Activated CD8-positive, alpha-beta memory T cell treated with anti-CD3 and anti-CD28 coated beads for 48 hours (primary cell): Measurements from ENCODE around the gene STIM1.
"Not testable (repeated sequence)": the region's sequence is repeated elsewhere in the genome, so short reads cannot be mapped to it uniquely, and the experiment has no call there.

Experiments used
- DNase-seq, 3 experiments: peaks; one replicate each; pipeline ENCODE4 v3.0.0-alpha.2; 2020; ENCODE audit warnings: low read depth in 2 of 3, low spot score in 2 of 3

STIM1 gene

DNA sequence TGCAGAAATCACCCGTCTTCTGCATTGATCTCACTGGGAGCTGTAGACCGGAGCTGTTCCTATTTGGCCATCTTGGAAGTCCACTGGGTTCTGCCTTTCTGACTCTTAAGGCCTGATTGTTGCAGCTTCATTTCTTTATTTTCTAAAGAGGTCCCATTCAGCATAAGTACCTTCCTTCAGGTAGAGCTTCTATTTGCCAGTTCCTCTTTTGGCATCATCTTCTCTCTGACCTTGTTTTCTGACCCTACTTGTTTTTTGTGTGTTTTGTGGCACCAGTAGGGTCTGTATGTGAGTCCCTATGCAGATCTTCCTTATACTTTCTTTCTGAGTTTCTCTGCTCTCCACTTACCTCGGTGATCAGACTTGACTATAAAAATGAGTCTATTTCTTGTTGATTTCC, 161.7 kb downstream of the STIM1 start:
- no peak for DNase-seq

DNA sequence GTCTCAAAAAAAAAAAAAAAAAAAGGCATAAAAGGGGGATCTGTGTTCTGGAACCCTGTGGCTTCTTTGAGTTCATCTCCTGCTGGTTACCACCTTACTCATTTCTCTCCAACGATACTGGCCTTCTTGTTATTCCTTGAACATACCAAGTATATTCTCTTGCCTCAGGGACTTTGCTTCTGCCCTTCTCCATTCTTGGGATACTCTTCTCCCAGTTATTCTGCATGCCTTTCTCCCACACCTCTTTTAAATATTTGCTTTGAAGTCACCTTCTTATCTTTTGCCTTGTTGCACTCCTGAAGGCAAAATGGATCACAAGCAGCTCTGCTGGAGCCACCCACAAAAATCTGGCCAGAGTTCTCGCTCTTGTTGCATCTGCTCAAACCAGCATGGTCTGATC, 163.2 kb downstream of the STIM1 start:
- no peak for DNase-seq

DNA sequence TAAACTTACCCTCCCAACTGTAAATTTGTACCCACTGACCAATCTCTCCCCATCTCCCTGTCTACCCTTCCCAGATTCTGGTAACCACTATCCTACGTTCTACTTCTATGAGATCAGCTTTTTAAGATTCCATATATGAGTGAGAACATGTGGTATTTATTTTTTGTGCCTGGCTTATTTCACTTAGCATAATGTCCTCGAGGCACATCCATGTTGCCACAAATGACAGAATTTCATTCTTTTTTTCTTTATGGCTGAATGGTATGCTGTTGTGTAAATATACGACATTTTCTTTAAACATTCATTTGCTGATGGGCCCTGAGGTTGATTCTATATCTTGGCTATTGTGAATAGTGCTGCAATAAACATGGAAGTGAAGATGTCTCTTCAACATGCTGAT, 164.4 kb downstream of the STIM1 start:
- no peak for DNase-seq

DNA sequence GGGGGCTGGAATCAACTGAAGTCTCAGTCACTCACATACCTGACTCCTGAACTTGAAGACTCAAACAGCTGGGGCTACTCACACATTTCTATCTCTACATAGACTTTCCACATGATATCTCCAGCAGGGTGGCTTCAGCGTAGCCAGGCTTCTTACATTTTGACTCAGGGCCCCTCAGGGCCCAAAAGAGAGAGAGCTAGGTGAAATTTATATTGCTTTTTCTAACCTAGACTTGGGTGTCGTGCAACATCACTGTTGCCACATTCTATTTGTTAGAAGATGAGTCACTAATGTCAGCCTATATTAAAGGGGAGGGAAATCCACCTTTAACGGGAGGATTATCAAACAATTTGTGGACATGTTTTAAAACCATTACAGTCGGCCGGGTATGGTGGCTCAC, 167.2 kb downstream of the STIM1 start:
- no peak for DNase-seq

DNA sequence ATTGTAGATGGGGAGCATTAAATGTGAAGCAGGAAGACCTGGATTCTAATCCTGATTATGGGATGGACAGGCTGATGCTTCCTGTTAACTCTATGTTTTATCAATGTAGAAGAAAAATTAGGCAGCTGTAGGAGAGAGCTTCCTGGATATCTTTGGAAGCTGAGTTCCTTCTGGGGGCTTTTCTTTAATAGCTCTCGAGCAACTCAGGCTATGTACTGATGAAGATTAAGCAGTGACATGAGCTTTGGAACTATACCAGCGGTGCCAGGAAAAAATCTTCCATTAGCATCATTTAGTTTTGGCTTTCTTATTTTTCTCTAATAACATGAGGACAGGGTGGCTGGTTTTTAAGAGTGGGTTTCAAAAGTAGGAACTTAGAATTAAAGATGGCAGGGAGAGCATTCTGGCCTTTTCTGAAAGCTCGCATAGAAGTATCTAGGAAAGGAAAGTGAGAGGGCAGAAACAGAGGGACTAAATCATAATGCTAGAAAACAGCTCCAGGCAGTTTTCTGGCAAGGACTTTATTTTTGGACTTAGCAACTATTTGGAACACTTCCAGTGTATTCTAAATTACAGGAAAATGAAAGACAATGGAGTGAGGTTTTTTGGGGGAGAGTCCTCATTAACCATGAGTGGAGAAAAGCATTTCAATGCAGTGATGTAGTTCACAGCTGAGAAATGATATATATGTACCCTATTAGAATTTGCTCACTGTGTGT, 169.9 kb downstream of the STIM1 start:
- no peak for DNase-seq

DNA sequence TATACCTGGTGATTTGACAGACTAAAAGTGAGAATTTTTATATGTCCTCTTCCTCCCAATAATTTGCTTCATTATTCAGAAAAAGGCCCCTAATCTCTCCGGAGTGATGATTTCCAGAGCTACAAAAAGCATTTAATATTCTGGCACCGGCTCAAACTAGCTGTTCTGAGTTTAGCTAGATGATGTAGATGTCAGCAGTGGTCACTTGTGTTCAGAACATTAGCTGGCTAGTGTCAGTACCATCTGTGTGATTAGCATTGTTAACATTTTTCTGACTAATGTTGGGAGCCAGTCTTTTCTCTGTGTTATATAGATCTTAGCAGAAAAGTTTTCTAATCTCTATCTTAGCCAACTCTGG, 170.5 kb downstream of the STIM1 start:
- DNase-seq, result no peak

DNA sequence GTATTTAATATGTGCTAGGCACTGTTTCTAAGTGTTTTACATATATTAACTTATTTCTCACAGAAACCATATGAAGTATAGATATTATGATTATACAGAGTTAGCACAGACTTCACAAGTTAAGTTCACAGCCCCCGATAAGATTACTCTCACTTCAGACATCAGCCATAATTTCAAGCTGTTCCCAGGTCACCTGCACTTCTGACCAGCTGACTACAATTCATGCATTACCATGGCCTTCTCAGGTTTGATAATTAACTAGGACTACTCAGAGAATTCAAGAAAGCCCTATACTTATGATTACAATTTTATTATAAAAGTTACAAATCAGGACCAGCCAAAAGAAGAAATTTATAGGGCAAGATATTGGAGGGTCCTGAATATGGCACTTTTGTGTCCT, 170.9 kb downstream of the STIM1 start:
- no peak for DNase-seq

DNA sequence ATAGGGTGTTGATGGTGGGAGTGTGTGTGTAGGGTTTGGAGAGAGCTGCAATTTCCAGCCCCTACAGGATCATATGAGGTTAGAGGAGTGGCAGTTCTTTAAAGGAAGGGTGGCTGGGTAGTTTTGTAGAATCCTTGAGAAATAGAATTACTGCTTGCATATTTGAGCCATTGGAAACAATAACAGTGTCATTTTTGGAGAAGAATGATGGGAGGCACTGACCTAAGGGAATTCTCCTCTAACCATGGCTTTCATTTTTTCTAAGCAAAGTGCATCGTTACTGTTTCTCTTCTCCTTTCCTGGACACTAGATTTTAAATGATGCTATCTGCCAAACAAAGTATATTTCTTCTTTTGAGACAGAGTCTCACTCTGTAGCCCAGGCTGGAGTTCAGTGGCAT, 172.3 kb downstream of the STIM1 start:
- no peak for DNase-seq

DNA sequence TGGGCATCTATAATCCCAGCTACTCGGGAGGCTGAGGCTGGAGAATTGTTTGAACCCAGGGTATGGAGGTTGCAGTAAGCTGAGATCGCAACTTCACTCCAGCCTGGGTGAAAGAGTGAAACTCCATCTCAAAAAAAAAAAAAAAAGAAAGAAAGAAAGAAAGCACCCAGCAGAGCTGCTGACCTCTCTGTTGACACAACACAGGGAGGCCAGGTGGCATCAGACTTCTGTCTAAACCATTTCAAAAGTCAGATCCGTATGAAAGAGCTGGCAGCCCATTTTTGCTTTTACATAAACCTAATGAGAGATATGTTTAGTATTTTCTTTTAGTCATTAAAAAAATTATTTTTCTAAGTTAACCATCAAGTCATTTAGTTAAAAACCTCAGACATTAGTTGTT, 174.7 kb downstream of the STIM1 start:
- no peak for DNase-seq

DNA sequence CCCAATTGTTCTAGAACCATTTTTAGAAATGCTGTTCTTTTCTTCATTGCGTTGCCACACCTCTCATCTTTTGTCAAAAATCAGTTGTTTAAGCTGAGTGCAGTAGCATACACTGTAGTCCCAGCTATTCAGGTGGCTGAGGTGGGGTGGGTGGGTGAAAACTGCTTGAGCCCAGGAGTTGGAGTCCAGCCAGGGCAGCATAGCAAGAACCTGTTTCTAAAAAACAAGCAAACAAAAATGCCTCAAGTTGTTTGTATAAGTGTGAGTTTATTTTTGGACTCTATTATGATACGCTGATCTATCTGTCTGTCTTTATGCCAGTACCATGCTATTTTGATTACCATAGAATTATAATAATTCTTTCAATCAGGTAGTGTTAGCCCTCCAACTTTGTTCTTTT, 176.6 kb downstream of the STIM1 start:
- no peak for DNase-seq

DNA sequence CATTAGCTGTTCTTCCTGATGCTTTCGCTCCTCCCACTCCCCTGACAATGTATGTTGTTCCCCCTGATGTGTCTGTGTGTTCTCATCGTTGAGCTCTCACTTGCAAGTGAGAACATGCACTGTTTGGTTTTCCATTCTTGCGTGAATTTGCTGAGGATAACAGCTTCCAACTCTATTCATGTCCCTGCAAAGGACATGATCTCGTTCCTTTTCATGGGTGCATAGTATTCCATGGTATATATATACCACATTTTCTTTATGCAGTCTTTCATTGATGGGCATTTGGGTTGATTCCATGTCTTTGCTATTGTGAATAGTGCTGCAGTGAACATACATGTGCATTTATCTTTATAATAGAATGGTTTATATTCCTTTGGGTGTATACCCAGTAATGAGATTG, 180.5 kb downstream of the STIM1 start:
- no peak for DNase-seq

DNA sequence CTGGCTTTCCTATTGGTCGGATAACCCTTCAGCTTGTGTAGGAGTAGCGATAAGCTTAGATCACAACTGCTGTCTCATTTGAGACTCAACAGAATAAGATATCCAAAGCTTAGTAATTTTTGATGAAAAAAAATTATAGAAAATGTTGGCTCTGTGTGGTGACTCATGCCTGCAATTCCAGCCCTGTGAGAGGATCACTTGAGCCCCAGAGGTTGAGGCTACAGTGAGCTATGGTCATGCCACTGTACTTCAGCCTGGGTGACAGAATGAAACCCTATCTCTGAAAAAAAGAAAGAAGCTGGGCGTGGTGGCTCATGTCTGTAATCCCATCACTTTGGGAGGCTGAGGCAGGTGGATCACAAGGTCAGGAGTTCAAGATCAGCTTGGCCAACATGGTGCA, 183.5 kb downstream of the STIM1 start:
- DNase-seq, result no peak

DNA sequence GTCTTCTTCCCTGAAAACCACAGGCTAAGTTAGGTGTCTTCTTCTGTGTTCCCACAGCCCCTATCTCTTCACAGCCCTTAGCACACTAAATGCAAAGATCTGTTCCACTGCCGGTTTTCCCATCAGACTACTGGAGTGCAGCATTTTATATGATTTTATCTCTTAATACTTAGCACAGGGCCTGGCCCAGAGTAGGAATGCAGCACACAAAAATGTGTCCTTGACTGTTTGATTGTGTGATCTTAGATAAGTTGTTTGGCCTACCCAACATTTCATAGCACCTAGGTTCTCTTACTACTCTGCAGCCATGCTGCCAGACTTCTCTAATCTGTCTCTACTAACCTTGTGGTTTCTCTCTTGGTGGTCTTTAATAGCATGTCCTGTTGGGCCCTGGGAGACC, 185.0 kb downstream of the STIM1 start:
- DNase-seq, result no peak

DNA sequence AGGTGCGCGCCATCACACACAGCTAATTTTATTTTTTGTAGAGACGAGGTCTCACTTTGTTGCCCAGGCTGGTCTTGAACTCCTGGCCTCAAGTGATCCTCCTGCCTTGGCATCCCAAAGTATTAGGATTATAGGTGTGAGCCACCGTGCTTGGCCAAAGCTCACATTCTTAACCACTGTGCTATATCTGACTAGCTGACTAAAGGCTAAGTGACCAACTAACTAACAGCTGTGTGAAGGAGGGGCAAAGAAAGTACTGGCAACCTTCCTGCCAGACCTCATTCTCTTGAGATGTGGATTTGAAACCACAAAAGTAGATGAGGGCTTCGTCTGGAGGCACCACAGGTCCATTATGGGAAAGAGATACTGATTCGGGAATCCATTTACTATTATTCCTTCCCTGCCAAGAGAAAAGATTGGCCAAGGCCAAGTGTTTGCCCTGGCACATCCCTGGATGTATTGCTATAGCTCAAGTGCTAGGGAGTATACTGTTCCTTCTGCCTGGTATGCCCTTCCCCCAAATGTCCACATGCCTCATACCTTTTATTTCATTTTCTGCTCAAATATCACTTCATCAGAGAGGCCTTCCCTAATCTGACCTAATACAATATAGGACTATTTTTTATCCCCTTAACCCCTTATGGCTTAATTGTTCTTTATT, 186.4 kb downstream of the STIM1 start:
- DNase-seq, result no peak

DNA sequence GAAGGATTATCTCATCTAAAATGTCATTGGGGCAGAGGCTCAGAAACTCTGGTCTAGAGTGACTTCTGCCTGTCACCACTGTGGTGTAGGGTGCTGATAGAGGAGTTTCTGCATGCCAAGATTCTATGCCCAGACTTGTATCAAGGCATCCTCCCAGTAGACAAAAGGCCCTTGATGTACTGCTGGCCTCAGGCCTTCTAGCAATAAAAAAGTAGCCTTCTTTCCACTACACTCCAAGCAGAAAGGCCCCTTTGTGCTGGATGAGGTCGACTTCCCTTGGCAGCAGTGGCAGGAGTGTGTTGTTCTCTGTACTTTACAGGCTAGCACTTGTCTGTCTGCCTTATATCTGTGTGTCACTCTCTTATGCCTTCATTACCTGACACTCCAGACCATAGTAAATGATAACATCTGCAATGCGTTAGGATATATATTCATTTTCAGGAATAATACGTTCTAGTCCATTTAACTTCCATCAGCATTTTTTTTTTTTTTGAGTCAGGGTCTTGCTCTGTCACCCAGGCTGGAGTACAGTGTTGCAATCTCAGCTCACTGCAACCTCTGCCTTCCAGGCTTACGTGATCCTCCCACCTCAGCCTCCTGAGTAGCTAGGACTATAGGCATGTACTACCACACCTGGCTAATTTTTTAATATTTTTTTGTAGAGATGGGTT, 189.6 kb downstream of the STIM1 start:
- no peak for DNase-seq

DNA sequence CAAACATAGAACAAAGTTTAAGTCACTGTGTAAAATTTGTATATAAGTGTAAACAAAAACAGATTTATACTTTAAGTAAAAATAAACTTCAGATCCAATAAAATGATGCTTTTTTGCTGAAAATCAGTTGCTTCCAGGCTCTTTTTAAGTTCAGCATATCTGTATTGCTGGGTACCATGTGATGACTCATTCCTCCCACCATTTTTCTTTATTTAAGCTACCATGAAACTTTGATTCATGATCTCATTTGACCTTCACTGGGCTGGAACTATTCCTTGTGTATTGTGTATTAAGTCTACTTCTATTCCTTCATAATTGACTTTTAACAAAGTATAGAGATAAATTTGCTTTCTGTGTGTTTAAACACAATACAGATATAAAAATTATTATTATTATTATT, 192.9 kb downstream of the STIM1 start:
- DNase-seq, result no peak

DNA sequence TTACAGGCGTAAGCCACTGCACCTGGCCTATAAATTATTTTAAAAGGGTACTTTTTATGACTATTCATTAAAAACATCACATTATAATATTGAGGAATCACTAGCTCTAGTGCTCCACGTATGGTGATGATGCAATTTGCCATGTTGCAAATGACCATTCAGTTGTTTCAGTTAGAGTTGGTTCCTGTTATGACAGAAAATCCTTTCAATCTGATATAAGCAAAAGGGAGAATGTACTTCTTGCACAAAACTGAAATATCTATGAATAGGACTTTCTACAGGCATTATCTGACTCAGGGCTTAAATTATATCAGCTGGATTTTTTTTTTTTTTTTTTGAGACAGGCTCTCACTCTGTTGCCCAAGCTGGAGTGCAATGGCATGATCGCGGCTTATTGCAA, 193.5 kb downstream of the STIM1 start:
- no peak for DNase-seq

DNA sequence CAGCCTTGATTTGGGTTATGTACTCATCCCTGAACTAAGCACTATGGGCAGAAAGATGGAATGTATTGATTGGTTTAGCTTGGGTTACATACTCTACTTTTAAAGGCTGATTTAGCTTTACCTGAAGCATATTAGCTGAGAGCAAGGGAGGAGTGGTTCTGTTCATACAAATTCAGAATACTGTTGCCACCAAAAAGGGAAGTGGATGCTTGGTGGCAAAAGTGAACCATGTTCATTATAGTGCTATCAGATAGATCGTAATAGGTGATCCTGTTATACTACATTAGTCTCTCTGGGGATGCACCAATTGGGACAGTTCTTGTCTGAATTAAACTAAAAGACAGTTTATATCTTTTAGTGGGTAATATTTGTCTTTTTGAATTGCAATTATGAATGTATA, 194.7 kb downstream of the STIM1 start:
- DNase-seq, result no peak

DNA sequence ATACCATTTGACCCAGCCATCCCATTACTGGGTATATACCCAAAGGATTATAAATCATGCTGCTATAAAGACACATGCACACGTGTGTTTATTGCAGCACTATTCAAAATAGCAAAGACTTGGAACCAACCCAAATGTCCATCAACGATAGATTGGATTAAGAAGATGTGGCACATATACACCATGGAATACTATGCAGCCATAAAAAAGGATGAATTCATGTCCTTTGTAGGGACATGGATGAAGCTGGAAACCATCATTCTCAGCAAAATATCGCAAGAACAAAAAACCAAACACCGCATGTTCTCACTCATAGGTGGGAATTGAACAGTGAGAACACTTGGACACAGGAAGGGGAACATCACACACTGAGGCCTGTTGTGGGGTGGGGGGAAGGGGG, 197.7 kb downstream of the STIM1 start:
- not testable (repeated sequence) for DNase-seq

DNA sequence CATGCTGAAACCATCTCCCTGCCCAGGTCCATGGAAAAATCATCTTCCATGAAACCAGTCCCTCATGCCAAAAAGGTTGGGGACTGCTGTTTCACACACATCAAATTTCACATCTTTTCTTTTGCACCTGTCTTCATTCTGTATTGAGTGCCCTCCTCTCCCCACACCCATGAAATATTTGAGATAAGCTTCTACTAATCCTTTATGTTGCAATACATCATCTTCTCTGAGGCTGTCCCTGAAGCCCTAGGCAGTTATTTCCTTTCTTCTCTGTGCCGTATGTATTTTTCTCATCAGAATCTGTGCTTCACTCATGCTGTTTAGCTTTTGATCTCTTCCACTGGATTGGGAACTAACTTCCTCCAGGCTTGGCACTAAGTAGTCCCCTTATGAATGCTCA, 199.2 kb downstream of the STIM1 start:
- DNase-seq, result no peak

DNA sequence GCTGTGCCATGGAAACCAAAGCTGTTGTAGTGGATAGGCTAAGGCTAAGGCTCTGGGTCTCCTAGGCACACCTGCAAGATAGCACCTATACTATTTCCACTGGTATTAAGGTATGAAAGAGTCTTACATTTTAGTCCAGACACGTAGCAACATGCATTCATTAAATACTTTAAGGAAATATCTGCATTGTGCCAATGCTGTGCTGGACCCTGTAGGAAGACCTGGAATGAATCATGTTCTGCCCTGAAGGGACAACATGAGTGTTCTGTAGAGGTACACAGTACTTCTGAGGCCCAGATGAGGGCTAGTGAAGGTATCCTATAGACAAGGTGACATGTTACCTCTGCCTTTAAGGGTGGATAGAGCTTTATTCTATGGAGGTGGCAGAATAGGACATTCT, 204.0 kb downstream of the STIM1 start:
- DNase-seq, result no peak

DNA sequence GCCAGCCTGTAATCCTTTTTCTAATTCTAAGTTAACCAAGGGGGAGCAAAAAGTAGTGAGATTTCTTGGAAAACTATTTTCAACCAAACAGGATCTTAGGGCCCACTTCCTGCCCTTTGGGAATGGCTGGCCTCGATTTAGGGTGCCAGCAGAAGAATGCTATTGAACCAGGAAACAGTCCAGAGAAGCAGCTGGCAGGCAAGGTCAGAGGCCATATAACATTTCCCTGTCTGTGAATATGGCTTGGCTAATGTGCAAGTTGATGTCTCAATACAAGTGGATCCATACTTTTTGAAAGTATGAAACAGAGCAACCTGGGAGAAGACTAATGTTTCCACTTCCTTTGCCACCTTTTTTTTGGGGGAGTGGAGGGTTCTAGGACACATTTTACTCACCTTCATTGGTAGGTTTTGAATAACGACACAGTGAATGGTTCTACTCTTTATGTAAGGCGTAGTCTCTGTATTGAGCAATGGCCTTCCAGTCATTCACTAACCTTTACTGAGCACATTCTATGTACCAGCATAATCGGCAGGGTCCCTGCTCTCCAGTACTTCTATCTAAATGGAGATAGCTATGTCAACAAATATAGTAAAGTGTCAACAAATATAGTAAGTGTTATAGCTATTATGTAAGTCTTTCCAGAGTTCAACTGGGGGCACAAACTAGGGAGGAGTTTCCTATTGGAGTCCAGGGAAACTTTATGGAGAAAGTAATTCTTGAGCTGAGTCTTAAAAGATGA, 204.9 kb downstream of the STIM1 start:
- DNase-seq, result no peak
